Activated CD4-positive, CD25-positive, alpha-beta regulatory T cell treated with anti-CD3 and anti-CD28 coated beads, Interleukin-2, amount 50 U/mL, for 16 hours (primary cell): ENCODE results near the gene OSBPL2.

Experiments used
- DNase-seq: peaks from one replicate; pipeline ENCODE4 v3.0.0-alpha.2; 2020; ENCODE audit warnings: low read depth, low spot score

Gene OSBPL2

DNA sequence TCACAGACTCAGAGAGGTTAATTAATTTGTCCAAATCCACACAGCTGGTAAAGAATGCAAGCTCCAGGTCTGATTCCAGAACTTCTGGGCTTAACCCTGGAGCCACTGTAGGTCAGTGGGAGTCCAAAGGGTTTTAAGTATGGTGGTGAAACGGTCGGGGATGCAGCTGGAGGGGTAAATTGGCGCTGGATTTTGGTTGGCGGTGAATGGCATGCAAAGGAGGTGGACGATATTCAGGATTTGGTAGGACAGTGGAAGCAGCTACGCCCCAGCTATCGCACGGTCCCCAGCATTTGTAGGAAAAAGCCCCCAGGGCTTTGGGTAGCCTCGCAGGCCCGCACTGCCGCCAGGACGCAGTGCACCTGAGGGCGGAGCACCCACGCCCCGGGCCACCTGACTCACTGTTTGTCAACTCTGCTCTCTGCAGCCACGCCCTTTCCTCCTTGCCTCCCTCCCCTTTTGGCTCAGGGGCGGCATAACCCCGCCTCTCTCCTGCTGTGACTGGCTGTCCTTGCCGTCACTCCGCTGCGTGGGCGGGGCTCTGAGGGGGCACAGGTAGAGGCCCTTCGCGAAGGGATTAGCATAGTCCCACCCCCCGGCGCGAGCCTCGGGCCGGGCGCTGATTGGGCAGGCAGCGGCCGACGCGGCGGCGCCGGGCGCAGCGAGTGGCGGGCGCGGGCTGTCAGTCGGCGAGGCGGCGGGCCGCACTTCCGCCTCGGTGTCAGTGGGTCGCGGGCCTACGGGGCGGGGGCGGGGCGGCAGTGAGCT lies at the start of gene OSBPL2:
TSS of gene OSBPL2 (plus strand) at position 721 of the 768 bp plus-strand sequence. CDS start 17,664 bp downstream, outside the sequence.
- DNase-seq, result peak; percentile 100

DNA sequence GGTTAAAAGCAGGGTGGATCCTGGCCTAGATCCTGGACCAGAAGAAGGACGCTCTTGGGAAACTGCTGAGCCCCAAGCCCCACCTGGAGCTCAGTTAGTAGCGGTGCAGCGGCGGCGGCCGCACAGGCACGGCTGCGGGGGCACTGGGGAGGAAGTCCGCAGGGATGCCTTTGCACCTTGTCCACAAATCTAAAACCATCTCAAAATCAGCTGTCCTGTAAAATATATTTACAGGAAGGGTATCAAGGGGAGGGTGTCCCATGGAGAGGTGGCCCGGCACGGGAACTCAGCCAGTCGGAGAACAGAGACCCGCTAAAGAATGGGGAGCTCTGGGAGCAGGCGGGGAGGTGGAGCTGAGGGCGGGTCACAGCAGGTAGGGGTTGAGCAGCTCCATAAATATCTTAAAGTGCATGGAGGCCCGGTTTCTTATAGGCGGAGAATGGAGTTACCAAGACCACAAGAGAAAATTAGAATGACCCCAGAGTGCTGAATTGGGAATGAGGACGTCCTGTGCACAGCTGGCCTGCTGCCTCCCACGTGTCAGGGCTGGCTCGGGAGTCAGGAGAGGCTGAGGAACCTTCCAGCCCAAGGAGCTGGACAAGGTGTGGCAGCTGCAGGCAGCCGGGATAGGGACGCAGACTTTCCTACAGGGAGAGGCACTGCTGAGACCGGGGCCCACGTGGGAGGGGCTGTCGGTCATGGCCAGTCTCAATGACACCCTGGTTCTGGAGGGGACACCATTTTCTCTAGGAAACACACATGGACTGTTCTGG lies 47.5 kb upstream of the OSBPL2 start:
- no peak for DNase-seq

DNA sequence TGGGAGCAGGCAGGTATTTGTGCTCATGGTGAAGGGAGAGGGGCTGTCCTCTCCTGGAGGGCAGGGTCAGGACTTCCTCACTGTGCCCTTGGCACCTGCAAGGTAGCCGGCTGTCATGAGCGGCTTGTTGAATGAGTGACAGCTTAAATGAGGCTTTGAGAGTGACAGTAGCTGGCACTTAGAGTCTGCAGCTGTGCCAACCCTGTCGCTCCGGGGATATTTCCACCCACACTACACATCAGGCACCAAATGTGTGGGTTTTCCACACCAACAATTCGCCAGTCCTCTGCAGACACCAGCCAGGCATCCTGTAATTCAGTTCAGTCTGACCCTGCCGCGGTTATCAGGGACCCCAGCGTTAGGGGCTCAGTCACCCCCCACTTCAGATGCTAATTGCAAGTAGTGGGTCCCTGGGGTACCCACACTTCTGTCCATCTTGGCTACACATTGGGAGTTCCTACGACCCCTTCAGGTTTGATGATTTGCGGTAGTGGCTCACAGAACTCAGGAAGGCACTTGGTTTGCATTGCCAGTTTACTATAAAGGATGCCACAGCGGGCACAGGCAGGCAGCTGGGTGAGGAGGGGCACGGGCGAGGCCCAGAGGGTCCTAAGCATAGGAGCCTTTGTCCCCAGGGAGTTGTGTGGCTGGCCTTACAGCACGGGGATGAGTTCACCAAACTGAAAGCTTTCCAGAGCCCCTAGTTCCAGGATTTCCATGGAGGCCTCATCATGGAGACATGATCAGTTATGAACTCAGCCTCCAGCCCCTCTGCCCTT lies 46.4 kb upstream of the OSBPL2 start:
- DNase-seq, result no peak

DNA sequence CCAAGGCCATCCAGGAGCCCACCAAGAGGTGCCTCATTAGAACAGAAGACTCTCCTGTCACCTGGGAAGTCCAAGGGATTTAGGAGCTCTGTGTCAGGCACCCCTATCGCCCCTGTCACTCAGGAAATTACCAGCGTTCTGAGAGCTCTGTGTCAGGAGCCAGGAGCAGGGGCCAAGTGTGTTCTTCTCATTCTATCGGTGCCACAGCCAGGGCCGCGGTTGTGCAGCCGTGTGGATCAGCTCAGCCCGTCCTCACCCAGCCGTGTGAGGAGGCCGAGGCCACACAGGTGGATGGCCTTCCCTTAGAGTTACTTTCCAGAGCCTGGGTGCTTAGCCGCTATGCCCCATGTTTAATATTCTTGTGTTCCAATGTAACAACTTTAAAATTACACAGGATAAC lies 45.7 kb upstream of the OSBPL2 start:
- no peak for DNase-seq

DNA sequence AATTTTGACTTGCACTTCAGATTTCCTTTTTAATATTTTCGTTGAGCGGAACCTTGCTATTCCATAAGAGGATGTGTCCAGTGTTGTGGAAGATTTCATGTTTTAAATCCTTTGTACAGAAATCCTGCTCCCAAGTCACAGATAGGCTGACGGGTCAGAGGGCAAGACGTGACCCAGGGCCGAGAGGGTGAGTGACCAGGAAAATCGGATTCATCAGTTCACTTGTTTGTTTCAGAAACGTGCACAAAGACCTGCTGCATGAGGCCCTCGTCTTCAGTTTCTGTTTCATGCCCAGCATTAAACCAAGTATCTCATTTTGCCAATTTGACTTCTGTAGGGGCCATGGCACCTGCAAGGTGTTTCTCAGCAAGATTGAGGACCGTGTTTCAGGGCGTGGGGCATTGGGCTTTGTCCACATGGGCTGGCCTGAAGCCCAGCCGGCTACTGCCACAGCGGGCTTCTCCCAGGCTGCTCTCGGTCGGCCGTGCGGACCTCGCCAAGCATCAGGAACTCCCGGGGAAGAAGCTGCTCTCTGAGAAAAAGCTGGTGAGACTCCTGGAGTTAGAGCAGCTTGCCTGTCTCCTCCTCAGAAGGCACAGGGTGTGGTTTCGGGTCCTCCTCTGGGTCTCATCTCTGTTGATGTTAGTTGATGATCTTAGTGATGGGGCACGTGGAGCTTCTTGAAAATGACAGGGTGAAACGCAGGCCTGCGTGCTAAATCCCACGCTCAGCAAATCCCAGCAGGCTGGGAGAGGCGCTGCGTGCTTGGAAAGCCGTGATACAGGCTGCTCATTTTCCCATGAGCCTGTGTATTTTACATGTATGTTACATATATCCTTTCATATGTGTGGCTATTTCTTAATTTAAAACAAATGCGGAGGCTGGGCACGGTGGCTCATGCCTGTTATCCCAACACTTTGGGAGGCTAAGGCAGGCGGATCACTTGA lies 45.0 kb upstream of the OSBPL2 start:
- no peak for DNase-seq

DNA sequence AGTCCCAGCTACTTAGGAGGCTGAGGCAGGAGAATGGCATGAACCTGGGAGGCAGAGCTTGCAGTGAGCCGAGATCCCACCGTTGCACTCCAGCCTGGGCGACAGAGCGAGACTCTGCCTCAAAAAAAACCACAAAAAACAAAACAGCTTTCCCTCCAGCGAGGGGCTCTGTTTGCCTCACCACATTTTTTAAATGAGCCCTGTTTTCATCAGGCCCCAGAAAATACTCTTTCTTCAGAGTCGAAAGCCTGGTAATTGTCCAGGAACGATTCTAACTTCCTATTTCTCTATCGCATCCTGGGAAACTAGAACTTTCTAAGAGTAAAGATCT lies 43.3 kb upstream of the OSBPL2 start:
- DNase-seq, result no peak

DNA sequence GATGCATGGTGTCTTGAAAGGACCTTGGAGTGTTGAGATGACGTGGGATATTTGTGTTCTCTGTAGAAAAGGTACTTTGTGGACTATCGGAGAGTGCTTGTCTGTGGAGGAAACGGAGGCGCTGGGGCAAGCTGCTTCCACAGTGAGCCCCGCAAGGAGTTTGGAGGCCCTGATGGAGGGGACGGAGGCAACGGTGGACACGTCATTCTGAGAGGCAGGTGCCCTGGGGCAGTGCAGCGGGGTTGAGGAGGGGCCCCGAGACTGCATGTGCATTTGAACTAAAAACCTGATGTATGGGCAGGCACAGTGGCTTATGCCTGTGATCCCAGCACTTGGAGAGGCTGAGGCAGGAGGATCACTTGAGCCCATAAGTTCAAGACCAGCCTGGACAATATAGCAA lies 42.6 kb upstream of the OSBPL2 start:
- DNase-seq, result no peak

DNA sequence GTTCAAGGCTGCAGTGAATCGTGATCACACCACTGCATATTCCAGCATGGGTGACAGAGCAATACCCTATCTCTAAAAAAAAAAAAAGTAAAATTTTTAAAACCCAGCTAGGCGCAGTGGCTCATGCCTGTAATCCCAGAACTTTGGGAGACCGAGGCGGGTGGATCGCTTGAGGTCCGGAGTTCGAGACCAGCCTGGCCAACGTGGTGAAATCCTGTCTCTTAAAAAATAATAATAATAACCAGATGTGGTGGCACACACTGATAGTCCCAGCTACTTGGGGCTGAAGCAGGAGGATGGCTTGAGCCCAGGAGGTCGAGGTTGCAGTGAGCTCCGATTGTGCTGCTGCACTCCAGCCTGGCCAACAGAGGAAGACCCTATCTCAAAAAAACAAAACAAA lies 42.0 kb upstream of the OSBPL2 start:
- no peak for DNase-seq

DNA sequence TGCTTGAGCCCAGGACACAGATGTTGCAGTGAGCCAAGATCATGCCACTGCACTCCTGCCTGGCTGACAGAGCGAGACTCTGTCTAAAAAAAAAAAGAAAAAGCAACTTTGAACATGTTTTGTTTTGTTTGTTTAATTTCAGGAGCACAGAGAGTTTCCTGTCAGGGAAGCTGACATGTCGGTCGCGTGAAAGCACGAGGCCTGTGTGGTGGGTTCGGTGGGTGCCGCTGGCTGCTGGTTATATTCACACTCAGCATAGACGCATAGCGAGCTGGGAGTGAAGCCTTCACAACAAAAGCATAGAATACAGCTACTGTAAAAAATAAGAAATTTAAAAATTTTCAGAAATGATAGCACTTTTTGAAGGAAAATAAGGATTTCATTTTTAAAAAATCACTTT lies 41.0 kb upstream of the OSBPL2 start:
- DNase-seq, result no peak

DNA sequence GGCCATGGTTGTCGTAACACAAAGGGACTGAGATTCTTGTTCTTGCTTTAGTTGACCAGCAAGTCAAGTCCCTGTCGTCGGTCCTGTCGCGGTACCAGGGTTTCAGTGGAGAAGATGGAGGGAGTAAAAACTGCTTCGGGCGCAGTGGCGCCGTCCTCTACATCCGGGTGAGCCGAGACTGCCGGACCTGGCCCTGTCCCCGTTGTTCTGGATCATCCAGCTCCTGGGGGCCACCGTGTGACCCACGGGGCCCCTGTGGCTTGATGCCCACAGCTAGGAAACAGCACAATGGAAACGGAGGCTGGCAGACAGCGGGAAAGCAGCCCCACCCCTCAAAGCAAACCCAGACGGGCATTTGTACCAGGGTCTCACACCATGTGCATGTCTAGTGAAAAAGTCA lies 40.5 kb upstream of the OSBPL2 start:
- DNase-seq, result no peak

DNA sequence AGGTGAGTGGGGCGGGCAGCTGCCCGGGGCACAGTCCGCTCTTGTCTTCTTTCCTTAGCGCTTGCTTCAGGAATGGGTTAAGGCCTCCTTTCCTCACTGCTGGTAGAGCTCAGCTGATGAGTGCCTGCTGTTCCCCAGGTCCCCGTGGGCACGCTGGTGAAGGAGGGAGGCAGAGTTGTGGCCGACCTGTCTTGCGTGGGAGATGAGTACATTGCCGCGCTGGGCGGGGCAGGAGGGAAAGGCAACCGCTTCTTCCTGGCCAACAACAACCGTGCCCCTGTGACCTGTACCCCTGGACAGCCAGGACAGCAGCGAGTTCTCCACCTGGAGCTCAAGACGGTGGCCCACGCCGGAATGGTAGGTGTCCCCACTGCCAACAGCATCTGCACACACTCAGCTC lies 39.8 kb upstream of the OSBPL2 start:
- no peak for DNase-seq

DNA sequence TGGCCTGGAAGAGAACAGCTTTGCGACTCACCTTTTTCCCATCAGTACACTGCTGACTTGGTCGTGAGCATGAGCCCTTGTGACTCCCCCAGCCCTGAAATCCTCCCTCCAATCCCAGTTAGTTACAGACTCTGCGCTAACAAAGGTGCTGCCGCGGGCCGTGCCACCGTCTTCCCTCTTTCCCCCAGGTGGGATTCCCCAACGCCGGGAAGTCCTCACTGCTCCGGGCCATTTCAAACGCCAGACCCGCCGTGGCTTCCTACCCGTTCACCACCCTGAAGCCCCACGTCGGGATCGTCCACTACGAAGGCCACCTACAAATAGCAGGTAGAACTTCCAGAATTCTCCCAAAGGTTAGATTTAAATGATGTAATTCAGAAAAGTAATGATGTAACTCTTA lies 39.4 kb upstream of the OSBPL2 start:
- no peak for DNase-seq

DNA sequence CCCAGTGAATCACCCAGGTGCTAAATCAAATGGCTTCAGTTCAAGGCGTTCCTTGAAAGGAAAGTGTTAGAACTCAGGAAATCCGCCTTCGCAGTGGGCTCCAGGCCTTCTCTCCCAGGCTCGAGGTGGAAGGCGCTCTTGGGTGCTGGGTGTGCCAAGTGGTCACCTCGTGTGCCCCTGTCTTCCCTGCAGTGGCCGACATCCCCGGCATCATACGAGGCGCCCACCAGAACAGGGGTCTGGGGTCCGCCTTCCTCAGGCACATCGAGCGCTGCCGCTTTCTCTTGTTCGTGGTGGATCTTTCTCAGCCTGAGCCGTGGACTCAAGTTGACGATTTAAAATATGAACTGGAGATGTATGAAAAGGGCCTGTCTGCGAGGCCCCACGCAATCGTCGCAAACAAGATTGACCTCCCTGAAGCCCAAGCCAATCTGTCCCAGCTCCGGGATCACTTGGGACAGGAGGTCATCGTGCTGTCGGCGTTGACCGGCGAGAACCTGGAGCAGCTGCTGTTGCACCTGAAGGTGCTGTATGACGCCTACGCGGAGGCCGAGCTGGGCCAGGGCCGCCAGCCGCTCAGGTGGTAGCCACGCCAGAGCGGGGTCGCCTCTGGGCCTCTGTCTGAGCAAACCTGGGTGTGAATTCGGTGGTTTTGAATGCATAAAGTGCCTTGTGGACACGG lies 37.7 kb upstream of the OSBPL2 start:
- no peak for DNase-seq

DNA sequence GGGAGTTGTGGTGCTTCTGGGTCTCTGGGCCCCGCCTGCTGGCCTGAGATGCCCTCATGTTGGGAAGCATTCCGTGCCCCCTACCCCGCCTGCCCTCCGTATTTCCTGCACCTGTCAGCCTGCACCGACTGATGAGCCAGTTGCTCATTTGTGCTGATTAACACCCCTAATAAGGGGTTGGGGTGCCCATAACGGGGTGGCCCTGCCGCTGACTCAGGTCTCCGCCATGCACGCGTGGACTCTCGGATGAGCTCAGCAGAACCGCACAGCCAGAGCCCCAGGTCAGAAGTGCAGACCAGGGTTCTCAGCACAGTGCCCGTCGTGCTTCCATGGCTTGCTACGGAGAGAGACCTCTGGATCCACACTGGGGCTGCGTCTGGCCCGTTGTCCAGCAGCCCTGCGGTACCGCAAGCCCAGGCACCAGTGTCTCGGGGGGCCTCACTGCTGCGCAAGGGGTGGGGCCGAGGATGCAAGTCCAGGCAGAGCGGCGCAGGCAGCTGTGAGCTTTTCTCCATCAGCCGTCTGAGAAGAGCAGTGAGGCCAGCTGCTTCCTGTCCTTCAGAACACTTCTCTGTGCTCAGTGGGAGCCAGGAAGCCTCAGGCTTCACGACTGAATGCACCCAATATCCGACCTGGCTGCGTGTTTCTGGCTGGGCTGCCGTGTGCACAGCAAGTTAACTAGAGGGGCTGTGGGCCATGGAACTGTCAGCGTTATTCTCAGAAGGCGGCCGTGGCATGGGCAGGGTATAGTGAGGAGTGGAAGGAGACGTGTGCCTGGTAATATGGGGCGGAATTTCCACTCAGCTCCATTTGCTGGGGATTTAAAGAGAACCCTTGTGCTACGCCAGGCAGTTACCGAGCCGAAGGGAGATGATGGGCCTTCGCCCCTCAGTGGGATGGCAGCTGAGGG lies 36.9 kb upstream of the OSBPL2 start:
- no peak for DNase-seq

DNA sequence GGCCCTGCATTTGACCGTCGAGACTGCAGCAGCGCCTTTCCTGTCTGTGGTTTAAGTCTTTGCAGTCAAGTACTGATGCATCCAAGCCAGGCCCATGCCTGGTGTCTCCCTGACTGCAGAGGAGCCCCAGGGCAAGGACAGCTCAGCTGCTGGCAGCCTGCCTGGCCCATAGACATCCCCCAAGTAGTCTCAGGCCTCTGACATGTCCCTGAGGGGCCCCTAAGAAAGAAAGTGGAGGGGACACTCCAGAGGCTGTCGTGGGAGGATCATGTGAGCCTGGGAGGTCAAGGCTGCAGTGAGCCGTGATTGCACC lies 36.3 kb upstream of the OSBPL2 start:
- no peak for DNase-seq

DNA sequence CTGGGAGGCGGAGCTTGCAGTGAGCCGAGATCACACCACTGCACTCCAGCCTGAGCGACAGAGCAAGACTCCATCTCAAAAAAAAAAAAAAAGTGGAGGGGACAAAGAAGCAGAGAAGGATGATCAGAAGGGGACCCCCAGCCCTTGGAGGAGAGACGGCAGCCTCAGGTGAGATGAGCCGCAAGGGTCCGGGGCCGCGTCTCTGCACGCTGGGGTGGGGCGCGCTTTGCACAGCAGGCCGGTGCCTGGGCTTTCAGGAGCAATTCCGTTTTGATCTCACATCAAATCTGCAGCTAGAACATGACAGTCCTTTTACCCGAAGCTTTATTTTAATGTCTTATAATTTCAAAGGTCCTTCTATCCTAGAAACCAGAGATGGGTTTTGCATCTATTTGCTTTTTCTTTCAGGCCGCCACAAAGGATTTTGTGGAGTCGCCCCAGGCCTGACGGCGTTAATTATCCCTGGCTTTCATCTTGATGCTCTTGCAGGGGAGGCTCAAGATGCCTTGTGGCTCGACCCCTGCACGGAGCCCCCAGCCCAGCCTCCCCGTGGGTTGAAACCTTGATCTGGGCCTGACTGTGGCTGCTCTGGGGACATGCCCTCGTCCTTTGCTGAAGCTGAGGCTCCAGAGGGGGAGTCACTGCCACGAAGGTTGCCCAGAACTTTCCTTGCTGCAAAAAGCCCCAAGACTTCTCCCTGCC lies 35.5 kb upstream of the OSBPL2 start:
- no peak for DNase-seq

DNA sequence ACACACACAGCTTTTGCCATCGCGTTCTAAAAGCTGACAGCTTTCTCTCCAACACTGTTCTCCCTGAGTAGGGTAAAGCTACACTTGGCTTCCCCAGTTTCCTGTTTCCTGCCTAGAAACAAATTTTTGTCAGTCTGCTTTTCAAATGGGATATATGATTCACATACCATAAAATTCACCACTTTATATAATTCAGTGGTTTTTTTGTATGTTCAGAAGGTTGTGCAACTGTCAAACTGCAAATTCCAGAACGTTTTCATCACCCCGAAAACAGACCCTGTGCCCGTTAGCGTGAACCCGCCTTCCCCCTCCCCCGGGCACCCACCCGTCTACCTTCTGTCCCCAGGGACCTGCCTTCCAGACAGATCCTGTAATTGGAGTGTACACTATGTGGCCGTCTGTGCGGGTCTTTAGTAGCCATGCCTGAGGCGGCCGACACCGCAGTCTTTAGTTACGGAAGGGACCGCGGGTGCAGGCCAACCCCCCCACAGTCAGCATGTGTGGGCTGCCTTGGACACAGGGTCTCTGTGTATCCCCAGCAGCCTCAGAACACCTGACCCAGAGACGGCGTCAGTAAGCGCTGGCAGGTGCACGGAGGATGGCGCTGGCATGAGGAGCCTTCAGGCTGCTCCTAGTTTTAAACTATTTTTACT lies 34.8 kb upstream of the OSBPL2 start:
- no peak for DNase-seq

DNA sequence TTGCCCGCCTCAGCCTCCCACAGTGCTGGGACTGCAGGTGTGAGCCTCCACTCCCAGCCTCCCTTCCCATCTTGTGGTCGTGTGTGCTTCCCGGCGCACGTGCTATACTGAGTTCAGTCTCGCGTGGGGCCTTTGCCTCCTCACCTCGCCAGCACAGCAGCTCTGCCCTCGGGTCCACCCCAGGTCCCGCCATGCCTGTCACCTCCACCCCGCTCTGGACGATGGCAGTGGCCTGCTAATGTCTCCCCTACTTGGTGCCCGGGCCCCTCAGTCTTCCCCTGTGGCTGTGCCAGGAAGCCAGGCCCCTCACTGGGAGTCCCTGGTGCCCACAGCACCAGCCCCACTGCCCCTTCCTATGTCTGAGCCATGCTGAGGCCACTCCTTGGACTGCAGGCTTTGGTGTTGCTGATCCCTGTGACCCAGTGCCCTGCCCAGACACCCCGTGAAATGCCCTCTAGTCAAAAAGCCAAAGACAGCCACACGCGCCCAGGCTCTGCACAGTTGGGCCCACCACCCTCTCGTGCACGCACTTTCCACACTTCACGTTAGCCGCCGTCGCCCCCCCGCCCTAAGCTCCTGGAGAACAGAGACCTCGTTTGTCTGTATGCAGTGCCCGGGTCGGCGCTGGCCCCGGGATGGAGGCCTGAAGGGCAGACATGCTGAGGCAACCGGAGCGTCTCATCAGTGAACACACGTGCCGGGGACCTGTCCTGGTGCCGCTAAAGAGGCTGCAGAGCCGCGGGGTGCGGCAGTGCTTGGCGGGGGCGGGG lies 32.5 kb upstream of the OSBPL2 start:
- DNase-seq, result no peak
